CD4-positive, alpha-beta T cell treated with Interleukin-1 beta for 1 hour (primary cell): Measurements from ENCODE around the gene RBBP4.
"Not testable (repeated sequence)": the region's sequence is repeated elsewhere in the genome, so short reads cannot be mapped to it uniquely, and the experiment has no call there.

ENCODE experiments used
- DNase-seq, 2 donors: peaks; one replicate each; pipeline ENCODE4 v3.0.0-alpha.2; 2020 to 2022

RBBP4 gene

DNA sequence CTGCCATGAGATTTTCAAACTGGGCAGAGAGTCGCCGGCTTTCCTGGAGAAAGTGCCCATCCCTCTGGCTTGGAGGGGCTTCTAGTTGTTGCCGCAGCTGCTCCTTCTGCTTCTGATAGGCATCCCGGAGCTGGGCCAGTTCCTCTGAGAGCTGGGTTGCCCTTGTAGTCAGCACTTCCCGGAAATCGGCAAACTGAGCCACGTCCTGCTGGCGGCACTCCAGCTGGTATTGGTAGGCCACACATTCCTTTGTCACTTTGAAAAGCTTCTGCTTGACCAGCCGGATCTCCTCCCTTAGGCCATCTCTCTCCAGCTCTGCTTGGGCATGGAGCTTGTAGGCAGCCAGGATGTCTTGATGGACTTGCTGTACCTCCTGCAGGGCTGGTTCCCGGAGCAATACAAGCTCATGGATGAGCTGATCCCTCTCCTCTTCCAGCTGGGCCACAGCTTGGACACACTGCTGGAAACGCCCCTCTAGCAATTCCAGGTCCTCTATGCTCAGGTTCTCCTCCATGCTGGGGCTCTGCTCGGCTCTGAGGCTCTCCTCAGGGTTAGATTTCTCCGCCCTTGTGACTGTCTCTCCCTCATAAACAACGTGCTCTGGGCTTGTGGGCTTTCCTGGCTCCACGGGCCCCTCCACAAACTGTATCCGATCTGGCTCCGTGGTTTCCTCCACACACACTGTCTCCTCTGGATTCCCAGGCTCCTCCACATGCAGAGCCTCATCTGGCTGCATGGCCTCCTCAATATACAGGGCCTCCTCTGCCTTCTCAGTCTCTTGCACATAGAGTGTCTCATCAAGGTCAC, 44.3 kb downstream of the RBBP4 start:
- peak in 1 of 2 donors; percentile 7 for DNase-seq

DNA sequence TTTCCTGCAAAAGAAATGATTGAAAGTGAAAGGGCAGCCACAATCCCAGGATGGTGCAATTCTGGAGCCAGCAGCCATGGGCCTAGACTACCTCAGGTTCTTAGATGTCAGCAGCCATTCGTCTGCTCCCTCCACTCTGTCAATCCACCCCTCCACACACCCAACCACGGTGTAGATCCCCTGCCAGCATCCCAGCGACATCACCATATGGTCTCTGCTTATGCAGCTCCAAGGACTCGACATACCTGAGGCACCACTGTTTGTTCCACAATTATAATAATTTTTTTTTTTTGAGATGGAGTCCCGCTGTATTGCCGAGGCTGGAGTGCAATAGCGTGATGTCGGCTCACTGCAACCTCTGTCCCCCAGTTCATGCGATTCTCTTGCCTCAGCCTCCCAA, 45.0 kb downstream of the RBBP4 start:
- DNase-seq = no peak

DNA sequence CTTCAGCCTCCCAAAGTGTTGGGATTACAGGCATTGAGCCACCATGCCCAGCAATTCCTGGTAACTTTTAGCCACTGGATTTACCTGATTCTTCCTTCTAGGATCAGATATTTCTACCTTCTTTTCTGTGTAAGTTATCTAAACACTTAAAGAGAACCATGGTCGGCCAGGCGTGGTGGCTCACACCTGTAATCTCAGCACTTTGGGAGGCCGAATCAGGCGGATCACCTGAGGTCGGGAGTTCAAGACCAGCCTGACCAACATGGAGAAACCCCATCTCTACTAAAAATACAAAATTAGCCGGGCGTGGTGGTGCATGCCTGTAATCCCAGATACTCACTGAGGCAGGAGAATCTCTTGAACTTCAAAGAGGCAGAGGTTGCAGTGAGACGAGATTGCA, 46.0 kb downstream of the RBBP4 start:
- DNase-seq = not testable (repeated sequence)

DNA sequence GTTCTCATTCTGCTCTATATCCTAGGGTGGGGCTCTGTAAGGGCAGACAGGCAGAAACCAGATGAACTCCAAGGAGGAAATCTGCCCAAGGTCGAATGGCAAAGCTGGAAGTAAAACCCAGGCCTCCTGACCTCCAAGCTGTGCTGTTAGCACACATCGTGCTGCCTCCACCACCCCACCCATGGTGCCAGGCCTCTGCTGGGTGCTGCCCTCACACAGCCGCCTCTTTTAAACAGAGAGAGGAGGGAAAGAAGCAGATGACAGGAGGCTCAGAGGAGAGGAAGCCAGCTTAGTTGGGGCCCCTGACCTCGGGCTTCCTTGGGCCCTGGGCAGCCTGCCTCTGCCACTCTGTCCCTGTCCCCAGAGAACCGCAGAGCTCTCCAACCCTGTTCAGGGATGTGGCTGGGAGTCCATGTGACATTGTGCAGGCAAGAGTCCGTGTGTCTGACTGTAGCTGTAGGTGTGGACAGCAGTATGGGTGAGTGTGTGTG, 50.5 kb downstream of the RBBP4 start:
- no peak for DNase-seq

DNA sequence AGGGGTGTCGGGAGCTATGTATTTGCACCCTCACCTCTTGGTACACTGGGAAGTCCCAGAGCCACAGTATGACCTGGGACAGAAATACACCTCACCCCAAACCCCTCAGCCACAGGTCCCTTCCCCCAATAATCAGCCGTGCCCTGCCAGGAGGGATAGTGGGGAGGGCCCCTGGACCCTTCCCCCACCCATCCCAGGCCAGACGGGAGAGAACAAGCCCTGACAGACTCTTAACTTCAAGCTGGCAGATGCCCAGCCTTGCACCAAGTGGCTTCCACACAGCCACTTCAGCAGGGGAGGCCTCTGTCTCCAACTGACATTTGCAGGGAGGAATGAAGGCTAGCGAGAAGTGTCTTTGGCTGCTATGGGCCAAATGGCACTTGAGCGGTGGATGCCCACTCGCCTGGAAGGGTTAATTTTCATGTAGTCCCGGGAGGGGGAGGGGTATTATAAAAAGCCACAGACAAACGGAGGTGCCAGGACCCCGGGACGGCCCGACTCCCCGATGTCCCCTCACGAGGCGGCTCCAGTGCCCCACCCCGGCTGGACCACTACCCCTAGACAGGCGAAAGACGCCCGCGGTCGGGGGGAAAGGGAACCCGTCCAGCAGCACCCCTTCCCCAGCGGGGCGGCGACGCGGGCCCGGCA, 51.1 kb downstream of the RBBP4 start:
- no peak for DNase-seq

DNA sequence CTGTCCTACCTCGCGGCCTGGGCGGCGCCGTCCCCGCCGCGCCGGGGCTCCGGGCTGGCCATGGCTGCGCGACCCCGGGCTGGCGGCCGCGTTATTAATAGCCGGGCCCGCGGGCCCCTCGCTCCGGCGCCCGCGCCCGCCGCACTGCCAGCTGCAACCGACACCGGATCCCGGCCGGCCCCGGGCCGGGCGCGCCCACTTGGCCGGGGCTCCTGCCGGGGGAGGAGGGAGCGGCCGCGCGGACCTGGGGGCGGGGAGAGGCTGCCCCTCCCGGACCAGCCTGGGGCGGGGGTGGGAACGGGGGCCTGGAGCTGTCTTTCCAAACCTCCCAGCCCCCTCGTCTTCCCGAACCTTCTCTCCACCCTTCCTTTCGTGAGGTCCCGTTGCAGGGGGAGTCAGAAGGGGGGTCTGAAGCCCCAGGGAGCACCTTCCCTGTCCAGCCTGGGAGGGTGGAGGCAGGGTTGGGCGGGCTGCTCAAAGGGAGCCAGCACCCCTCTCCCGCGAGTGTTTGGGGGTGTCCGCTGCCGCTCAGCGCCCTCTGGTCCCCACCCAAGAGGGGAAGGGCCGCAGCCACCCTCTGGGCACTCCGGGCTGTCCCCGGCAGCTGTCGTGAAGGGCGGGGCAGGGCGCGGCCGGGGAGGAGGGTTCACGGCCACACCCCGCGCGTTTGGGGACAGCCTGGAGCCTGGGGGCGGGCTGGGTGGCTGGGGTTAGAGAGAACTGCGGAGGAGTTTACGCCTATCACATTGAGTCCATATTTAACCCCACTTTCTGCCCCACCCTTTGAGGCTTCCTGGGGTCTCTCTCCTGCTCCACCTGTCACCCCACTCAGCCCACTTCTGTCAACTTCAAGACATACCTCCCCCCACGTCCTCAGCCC, 51.8 kb downstream of the RBBP4 start, which contains the start of gene SYNC:
Gene SYNC (minus strand): TSS at position 172 of the 880 bp plus-strand sequence. CDS start 110 bp downstream, at position 62.
- DNase-seq = peak in 1 of 2 donors; percentile 5

DNA sequence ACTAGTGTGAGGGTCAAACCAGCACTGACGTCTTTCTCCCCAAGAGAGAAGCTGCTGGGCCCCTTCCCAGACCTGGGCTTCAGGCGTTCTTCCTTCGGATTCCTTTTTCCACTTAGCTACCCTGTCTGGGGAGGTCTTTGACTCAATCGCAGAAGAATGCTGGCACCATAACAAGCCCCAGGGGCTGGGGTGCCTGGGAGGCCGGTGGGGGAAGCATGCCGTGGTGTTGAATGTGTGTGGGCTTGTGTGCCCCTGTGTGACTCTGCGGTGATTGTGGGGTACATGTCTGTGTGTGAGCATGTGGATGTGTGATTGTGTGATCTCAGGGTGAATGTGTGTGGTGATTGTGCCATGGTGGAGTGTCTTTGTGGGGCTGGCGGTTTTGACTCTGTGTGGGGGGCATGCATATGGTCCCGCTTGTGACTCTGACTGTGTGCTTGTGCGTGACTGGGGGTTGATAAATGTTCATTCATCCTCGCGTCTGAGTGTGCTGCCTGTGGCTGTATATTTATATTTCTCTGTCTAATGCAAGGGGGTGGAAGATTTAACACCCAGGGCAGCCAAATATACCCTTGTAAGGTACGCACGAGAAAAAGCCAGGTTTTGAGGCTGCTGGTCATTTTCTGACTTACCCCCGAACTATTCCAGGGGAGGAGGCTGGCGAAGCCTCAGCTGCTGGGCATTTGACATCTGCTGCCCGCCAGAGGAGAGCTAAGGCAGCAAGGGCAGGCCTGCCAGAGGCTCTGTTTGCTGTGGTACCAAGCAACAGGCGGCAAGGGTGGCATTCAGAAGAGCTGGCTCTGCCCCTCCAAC, 52.7 kb downstream of the RBBP4 start:
- DNase-seq = no peak

DNA sequence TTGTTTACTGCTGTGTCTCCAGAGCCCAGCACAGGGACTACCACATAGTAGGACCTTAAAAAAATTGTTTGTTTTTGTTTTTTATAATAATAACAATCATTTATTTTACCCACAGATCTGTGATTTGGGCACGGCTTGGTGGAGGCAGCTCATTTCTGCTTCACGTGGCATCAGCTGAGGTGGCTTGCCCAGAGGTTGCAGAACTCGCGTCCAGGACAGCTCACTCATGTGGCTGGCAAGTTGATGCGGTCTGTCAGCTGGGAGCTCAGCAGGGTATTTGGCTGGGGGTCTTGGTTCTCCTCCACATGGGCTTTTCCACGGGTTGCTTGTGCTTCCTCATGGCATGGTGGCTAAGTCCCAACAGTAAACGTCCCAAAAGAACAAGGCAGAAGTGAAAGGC, 54.5 kb downstream of the RBBP4 start:
- DNase-seq = no peak

DNA sequence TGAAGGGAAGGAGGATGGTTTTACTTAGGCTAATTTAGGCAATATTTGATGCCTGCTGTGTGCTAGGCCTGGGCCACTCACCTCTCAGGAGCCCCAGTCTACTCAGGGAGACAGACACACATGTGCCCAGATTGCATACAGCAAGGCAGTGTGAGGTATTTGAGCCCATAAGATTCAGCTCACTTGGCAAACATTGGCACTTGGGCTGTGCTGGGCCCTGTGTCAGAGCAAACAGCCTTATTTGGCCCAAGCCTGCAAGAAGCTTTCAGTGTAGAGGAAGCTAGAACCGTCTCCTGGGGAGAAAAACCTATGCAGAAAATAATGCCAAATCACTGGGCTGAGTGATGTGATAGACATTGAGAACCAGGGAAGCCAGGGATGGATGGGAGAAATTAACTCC, 55.5 kb downstream of the RBBP4 start:
- no peak for DNase-seq

DNA sequence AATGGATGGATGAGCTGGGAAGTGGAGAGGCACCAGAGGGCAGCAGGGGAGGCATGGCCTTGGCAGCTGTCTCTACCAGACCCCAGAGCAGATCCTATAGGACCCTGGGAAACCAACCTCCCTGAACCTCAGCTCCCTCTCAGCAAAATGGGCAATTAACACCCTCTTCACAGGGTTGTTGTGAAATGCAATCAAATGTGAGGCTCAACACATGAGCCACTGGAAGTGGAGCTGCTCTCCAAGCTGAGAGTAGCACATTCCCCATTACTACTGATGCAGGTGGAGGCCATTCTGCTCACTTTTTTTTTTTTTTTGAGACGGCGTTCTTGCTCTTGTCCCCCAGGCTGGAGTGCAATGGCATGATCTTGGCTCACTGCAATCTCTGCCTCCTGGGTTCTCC, 58.1 kb downstream of the RBBP4 start:
- no peak for DNase-seq

DNA sequence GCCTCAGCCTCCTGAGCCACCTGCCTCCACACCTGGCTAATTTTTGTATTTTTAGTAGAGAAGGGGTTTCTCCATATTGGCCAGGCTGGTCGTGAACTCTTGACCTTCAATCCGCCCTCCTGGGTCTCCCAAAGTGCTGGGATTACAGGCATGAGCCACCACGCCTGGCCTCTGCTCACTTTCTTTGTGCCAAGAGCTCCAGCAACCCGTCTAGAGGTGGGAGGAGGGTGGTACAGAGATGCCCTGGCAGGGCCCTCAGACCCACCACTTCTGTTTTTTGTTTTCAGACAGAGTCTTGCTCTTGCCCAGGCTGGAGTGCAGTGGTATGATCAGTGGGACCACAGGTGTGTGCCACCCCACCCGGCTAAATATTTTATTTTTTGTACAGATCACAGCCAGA, 58.5 kb downstream of the RBBP4 start:
- DNase-seq = no peak

DNA sequence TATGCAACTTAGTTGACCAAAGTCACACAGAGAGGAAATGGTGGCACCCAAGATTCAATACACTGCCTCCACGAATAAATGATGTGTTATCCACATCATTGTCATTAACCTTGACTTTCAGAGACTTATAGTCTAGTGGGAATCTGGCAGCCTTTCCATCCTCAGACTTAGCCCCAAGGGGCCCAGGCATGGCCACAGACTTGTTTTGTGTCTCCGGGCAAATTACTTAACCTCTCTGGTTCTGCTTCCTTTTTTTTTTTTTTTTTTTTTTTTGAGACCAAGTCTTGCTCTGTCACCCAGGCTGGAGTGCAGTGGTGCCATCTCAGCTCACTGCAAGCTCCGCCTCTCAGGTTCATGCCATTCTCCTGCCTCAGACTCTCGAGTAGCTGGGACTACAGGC, 60.2 kb downstream of the RBBP4 start:
- peak in 1 of 2 donors; percentile 13 for DNase-seq

DNA sequence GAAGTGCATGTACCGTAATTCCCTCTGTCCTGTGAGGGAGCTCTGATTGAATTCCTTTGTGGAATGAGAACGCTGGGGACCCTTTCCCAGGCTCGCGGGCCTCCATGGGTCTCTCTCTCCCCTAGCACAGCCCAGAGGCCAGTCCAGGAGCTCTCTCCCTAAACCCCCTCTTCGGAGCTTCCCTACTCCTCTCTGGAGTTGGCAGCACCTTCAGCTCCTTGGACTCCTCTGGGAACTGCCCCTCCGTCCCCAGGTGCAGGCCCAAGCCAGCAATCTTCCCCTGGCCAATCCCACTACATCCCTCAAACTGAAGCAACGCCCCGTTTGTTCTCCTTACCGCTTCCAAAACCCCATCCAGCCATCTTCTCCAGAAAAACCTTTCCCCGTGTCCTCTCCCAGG, 62.1 kb downstream of the RBBP4 start:
- no peak for DNase-seq

DNA sequence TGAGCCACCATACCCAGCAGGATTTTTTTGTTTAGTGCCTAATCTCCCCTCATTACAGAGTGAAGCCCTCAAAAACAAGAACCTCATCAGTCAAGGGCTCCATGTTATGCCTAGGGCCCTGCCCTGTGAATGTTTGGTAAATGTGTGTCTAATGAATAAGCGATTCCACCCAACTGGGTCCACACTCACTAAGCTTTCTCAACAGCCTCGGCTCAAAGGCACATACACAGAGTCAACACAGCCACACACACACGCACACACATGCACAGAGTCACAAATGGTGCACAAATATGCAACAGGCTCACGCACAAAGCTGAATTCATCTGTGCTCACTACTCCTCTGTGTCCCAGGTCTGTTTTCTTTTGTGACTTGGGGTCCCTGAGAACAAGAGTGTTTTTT, 63.3 kb downstream of the RBBP4 start:
- no peak for DNase-seq

DNA sequence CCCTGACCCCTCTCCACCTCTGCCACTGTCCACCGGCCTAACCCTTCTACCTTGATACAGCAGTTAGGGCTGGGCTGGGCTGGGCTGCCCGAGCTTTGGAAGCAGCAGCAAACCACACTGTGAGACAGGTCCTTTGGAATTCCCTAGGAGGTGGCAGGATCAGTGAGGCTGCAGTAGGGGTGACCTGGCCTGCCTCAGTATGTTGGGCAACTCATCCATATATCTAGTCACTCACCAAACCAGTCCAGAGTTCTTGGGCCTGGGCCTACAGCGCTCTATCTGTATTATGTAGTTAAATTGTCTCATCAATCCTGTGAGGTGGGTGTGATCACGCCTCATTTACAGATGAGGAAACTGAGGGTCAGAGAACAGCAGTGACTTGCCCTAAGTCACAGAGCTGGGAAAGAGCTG, 64.9 kb downstream of the RBBP4 start:
- DNase-seq = no peak

DNA sequence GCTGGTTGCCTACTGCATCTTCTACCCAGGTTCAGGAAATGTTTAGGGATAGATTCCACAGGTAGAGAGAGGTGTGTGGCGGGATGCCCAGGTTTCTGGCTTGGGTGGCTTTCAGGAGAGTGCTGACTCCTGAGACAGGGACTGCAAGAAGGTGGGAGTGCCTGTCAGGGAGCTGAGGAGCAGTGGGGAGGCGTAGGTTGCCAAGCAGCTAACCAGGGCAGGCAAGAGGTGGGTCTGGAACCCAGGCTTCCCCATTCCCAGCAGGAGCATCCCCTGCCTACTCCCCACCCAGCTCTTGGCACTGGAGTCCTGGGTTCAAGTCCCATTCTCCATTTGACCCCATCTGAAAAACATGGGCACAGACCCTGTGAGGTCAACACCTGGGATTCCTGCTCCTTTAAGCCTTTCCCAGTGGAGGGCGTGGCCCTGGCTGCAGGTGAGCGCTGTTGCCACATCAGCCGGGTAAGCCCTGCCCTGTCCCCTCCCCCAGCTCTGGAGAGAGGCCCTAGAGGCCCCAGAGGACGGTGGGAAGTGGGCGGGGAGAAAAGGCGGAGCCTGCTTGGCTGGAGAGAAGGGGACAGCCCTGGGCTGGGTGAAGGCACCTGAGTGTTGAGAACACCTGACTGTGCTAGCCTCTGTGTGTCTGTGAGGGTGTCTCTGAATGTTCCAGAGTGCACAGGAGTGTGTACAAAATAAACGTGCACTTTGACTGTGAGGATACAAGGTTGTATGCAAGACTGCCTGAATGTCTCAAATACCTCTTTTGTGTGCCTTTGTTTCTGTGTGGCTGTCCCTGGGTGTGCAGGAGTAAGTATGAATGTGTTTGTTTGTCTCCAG, 65.5 kb downstream of the RBBP4 start:
- DNase-seq = peak; percentile 42 to 51

DNA sequence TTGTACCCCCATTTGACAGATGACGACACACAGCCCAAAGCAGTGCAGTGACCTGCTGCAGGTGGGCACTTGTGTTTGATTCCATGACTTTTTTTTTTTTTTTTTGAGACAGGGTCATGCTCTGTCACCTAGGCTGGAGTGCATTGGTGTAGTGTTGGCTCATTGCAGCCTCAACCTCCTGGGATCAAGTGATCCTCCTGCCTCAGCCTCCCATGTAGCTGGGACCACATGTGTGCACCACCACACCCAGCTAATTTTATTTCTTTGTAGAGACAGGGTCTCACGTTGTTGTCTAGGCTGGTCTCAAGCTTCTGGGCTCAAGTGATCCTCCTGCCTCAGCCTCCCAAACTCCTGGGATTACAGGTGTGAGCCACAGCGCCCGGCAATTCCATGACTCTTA, 66.5 kb downstream of the RBBP4 start:
- DNase-seq = no peak

DNA sequence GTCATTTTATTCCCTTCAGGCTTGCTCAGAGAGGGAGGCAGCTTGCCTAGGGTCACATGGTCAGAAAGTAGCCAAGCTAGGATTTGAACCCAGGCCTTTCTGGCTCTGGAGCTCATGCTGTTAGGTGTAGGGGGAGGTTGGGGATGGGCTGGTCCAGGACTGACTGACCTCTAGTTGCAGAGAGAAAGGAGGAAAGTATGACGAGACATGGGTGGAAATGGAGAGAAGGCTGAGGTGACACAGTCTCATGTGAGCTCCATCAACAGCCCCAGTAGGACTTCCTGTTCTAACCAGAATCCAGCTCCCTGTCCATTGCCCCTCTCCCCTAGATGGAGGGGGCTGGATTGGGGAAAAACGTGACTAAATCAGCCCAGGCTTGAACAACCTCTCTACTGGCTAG, 67.0 kb downstream of the RBBP4 start:
- DNase-seq = no peak

DNA sequence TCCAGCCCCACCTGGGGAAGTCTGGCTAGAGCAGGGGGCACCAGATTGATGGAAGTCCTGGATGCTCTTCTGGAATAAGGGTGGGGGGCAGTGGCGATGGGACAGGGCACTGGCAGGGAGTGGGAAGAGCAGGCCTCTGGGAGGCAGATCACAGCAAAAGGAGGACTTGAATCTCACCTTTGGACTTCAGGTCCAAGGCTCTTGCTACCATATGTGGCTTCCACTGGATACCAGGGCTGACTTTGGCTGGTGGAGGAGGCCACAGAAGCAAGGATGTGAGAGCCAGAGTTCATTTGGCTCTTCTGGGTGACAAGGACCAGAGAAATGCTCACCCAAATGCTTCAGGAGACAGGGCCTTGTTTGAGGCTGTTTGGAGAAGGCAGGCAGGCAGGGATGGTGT, 67.5 kb downstream of the RBBP4 start:
- no peak for DNase-seq

DNA sequence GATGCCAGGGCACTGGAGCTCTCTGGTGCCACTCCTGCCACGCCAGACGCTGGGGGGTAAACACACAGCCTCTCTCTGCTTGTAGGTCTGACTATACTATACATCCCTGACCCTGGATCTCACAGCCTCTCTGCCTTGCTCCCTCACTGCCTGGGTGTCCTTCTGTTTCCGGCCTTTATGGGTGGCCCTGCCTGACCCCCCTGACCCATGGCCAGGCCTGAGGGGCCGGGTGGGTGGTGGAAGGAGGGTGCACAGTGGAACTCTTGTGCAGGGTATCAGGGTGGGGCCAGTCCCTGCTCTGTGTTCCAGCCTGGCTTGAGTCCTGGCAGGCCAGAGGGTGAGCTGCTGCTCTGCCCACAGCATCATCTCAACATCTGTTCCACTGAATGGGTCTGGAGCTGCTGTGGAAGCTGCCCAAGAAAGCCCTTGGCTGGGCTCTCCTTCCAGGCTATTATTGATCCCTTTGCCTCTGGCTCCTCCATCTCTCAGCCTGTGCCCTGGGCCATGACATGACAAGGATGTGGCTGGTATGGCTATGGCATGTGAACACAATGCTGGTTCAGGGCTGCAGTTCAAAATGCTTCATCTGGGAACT, 68.8 kb downstream of the RBBP4 start:
- DNase-seq = no peak
